Lower leg skin (tissue), 3 donors: ENCODE results near the gene SMIM41.

Experiments
- POLR2A ChIP-seq, 2 donors: fragments of 450-650 bp; IDR thresholded peaks; one replicate each; pipeline ENCODE4 v1.6.1; 2016 to 2017; ENCODE audit warnings: antibody characterized with exemption in 2 of 2, mild to moderate bottlenecking in 1 of 2, moderate library complexity in 1 of 2
- TF ChIP-seq, protein P1 (sequence below), 3 donors: fragments of 450-650 bp; IDR thresholded peaks; one replicate each; pipeline ENCODE4 v1.5.1; 2016; ENCODE audit warnings: antibody characterized with exemption in 3 of 3, mild to moderate bottlenecking in 3 of 3, moderate library complexity in 2 of 3

DNA sequence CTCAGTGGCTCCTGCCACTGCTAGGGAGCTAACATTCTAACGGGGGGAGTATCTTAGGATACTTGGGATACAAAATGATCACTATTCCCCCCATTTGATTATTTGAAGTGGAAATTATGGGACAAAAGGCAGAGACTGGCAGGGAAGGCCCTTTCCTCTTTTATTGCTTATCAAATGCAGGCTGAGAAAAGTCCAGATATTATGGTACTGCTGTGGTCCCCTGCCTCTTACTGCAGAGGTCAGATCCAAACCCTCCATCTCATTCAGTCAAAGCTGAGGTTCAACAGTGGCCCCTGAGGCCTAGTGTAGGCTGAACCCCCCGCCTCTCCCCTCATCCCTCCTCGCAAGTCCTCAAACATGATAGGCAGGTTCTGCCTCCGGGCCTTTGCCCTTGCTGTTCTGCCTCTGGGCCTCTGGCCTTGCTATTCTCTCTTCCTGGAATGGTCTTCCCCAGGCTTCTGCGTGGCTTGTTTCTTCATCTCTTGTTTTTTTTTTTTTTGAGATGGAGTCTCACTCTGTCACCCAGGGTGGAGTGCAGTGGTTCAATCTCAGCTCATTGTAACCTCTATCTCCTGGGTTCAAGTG is 78.2 kb downstream of the SMIM41 start:
- TF ChIP-seq, protein P1, sequence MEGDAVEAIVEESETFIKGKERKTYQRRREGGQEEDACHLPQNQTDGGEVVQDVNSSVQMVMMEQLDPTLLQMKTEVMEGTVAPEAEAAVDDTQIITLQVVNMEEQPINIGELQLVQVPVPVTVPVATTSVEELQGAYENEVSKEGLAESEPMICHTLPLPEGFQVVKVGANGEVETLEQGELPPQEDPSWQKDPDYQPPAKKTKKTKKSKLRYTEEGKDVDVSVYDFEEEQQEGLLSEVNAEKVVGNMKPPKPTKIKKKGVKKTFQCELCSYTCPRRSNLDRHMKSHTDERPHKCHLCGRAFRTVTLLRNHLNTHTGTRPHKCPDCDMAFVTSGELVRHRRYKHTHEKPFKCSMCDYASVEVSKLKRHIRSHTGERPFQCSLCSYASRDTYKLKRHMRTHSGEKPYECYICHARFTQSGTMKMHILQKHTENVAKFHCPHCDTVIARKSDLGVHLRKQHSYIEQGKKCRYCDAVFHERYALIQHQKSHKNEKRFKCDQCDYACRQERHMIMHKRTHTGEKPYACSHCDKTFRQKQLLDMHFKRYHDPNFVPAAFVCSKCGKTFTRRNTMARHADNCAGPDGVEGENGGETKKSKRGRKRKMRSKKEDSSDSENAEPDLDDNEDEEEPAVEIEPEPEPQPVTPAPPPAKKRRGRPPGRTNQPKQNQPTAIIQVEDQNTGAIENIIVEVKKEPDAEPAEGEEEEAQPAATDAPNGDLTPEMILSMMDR (IDR thresholded peaks at IDR 0.05) = no peak
- TF ChIP-seq POLR2A (IDR thresholded peaks at IDR 0.05) = no peak
